ENCODE data around the gene ADGRL3. TPM values are rescaled to one million over a fixed set of nuclear protein-coding genes. Genes with fewer than 3 reads are reported as not detected.

Gene ADGRL3
- total RNA-seq, 4 donors from 2014 or later: 6.5 to 19.0 (median 14.0) TPM

DNA sequence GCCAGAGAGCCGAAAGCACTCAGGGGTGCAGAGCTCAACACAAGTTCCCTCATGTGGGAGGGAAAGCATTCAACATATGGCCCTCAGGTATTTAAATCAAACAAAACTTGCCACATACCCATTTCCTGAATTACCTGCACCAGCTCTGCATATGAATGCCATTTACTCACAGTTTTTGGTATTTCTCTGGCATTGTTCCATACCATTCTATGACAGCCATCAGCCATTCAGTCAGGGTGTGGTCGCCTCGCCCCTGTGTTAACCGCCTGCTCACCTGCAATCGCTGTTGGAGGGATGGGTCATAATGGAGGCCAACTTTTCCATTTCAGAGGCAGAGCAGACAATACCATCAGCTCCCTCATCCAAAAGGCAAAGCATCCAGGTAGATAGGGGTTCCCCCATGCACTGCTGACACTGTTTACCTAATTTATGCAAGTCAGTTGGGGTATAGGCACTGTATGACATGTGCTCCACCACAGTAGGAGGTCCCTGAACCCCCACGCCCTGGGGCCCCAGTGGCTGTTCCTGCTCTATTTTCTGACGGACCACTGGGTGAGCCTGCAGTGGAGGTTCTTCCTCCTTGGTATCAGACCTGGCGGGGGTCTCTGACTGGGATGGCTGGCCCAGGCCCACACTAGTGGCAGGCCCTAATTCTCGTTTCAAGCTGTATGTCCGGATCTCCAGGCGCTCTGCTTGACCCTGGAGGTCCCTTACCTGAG, 227.1 kb downstream of the ADGRL3 start:
- TF ChIP-seq POLR2AphosphoS5 (IDR thresholded peaks at IDR 0.05) (no peak), EP300 (IDR thresholded peaks at IDR 0.05) (no peak), POLR2A (IDR thresholded peaks at IDR 0.05) (no peak)
- TF ChIP-seq, protein P1, sequence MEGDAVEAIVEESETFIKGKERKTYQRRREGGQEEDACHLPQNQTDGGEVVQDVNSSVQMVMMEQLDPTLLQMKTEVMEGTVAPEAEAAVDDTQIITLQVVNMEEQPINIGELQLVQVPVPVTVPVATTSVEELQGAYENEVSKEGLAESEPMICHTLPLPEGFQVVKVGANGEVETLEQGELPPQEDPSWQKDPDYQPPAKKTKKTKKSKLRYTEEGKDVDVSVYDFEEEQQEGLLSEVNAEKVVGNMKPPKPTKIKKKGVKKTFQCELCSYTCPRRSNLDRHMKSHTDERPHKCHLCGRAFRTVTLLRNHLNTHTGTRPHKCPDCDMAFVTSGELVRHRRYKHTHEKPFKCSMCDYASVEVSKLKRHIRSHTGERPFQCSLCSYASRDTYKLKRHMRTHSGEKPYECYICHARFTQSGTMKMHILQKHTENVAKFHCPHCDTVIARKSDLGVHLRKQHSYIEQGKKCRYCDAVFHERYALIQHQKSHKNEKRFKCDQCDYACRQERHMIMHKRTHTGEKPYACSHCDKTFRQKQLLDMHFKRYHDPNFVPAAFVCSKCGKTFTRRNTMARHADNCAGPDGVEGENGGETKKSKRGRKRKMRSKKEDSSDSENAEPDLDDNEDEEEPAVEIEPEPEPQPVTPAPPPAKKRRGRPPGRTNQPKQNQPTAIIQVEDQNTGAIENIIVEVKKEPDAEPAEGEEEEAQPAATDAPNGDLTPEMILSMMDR (IDR thresholded peaks at IDR 0.05): no peak
- H3K27me3 ChIP-seq: no peaks in the 10 kb centered on the region
- no peak overlapping the region for H3K27ac ChIP-seq
- no peak overlapping the region for H3K4me3 ChIP-seq
- no peaks in the 10 kb centered on the region for H3K9me3 ChIP-seq
- DNase-seq (ENCODE audit: low spot score in 2 of 2): no peak
- no peaks in the 10 kb centered on the region for H3K4me1 ChIP-seq
- WGBS: 73% methylated on average over 4 of the region's 11 CpGs
- H3K36me3 ChIP-seq: no peaks in the 10 kb centered on the region

DNA sequence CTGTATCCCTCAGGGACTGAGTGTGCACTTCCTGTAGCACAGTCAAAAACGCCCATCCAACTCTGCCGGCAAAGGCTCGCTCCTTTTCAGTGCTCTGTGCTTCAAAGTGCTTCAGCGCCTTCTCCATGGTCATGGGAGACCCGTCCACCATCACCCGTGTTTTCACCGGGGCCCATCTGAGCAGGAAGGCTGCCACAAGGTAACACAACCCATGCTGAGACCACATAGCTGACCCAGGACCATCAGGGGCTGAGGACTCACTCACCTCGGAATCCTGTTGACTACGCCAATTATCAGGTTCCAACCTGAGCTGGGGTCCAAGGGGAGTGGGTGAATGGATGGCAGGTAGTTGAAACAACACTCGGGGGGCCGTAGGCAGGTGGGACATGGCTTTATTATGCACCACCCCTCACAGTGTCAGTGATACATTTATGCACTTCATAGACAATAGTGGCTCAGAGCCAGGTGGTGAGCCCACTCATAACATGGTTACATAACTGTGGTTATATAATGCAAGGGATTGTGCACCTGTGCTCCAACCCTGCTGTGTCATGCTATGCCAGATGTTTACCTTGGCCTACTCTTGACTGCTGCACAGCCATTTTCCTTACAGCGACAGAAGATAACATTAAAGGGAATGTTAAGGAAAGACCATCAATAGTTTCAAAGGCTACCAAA, 227.8 kb downstream of the ADGRL3 start:
- DNase-seq (ENCODE audit: low spot score in 2 of 2): no peak
- no peak for TF ChIP-seq EP300 (IDR thresholded peaks at IDR 0.05)
- TF ChIP-seq POLR2A (IDR thresholded peaks at IDR 0.05): no peak
- TF ChIP-seq, protein P1 (IDR thresholded peaks at IDR 0.05): no peak
- TF ChIP-seq POLR2AphosphoS5 (IDR thresholded peaks at IDR 0.05): no peak
- H3K27ac ChIP-seq: no peak overlapping the region
- H3K36me3 ChIP-seq: no peaks in the 10 kb centered on the region
- no peaks in the 10 kb centered on the region for H3K27me3 ChIP-seq
- no peaks in the 10 kb centered on the region for H3K9me3 ChIP-seq
- no peak overlapping the region for H3K4me3 ChIP-seq
- H3K4me1 ChIP-seq: no peaks in the 10 kb centered on the region
- WGBS: 85% methylated on average over 11 of the region's 12 CpGs

DNA sequence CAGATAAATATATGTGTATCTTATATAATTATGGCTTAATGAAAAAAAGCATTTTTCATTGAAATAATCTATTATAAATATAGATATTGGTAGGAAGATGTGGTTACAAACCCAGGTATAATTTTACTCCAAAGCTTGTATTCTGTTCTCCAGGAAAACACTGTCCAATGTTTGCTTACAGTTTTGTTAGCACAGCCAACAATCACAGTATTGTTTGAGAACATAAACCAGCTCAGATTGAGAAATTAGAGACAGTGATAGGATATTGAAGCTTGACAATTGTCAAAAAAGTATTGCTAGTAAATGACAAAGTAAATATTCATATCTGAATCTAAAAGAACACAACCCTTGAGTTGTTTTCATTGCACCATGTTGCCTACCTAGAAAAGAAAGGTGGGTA, 228.8 kb downstream of the ADGRL3 start:
- H3K36me3 ChIP-seq: no peaks in the 10 kb centered on the region
- TF ChIP-seq POLR2AphosphoS5 (IDR thresholded peaks at IDR 0.05): no peak
- no peak for TF ChIP-seq EP300 (IDR thresholded peaks at IDR 0.05)
- TF ChIP-seq POLR2A (IDR thresholded peaks at IDR 0.05): no peak
- TF ChIP-seq, protein P1 (IDR thresholded peaks at IDR 0.05): no peak
- no peak overlapping the region for H3K4me3 ChIP-seq
- no peaks in the 10 kb centered on the region for H3K9me3 ChIP-seq
- no peaks in the 10 kb centered on the region for H3K4me1 ChIP-seq
- no peak for DNase-seq (ENCODE audit: low spot score in 2 of 2)
- no peaks in the 10 kb centered on the region for H3K27me3 ChIP-seq
- no peak overlapping the region for H3K27ac ChIP-seq

DNA sequence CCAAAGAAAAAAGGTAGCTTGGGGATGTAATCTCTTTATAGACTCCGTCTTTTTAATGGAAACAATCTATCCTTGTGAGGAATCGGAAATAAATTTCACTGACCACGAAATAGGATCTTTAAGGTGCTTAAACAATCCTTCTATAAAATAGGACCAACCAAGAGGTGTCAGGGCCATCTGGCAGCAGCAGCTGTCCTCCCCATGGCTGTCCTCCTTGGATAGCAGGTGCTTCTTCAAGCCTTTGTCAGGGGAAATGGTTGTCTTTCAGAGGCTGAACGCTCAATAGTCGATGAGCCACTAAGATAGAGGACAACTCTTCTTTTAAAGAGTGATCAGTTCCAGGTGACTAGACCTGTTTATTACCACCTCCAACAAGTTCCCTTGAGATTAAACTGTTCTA, 231.0 kb downstream of the ADGRL3 start:
- no peaks in the 10 kb centered on the region for H3K27me3 ChIP-seq
- TF ChIP-seq EP300 (IDR thresholded peaks at IDR 0.05) (no peak), POLR2A (IDR thresholded peaks at IDR 0.05) (no peak), POLR2AphosphoS5 (IDR thresholded peaks at IDR 0.05) (no peak)
- TF ChIP-seq, protein P1 (IDR thresholded peaks at IDR 0.05): no peak
- no peaks in the 10 kb centered on the region for H3K36me3 ChIP-seq
- DNase-seq (ENCODE audit: low spot score in 2 of 2): no peak
- WGBS: 93% methylated on average over 5 of the region's 5 CpGs
- H3K4me1 ChIP-seq: no peaks in the 10 kb centered on the region
- H3K9me3 ChIP-seq: no peaks in the 10 kb centered on the region
- H3K27ac ChIP-seq: no peak overlapping the region
- no peak overlapping the region for H3K4me3 ChIP-seq

DNA sequence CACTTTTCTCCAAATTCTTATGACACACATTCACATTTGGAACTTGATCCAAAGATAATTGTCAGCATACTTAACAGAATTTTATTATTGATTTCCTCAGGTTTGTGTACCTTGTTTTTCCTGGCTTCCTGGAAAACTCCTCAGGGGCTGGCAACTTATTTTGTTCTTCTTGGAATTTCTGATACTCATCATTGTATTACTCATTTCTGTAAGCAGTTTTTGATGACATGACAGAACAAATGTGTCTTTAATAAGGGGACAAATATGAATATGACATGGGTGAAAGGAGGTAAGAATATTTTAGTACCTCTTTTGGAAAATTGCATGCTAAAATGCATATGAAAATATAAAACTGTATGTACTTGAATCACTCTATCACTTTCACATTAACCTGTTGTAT, 237.8 kb downstream of the ADGRL3 start:
- no peaks in the 10 kb centered on the region for H3K27me3 ChIP-seq
- no peaks in the 10 kb centered on the region for H3K36me3 ChIP-seq
- DNase-seq (ENCODE audit: low spot score in 2 of 2): no peak
- TF ChIP-seq EP300 (IDR thresholded peaks at IDR 0.05) (no peak), POLR2AphosphoS5 (IDR thresholded peaks at IDR 0.05) (no peak), POLR2A (IDR thresholded peaks at IDR 0.05) (no peak)
- TF ChIP-seq, protein P1 (IDR thresholded peaks at IDR 0.05): no peak
- H3K9me3 ChIP-seq: no peaks in the 10 kb centered on the region
- H3K4me3 ChIP-seq: no peak overlapping the region
- H3K4me1 ChIP-seq: peaks cover 5% of the 10 kb centered on the region
- H3K27ac ChIP-seq: no peak overlapping the region

Data from suprapubic skin (tissue), 4 donors.